ENCODE results near the gene TBXAS1.

GRCh38 chr7:140009735-140010134, 180.7 kb downstream of the TBXAS1 start:
- TF ChIP-seq, protein P1, sequence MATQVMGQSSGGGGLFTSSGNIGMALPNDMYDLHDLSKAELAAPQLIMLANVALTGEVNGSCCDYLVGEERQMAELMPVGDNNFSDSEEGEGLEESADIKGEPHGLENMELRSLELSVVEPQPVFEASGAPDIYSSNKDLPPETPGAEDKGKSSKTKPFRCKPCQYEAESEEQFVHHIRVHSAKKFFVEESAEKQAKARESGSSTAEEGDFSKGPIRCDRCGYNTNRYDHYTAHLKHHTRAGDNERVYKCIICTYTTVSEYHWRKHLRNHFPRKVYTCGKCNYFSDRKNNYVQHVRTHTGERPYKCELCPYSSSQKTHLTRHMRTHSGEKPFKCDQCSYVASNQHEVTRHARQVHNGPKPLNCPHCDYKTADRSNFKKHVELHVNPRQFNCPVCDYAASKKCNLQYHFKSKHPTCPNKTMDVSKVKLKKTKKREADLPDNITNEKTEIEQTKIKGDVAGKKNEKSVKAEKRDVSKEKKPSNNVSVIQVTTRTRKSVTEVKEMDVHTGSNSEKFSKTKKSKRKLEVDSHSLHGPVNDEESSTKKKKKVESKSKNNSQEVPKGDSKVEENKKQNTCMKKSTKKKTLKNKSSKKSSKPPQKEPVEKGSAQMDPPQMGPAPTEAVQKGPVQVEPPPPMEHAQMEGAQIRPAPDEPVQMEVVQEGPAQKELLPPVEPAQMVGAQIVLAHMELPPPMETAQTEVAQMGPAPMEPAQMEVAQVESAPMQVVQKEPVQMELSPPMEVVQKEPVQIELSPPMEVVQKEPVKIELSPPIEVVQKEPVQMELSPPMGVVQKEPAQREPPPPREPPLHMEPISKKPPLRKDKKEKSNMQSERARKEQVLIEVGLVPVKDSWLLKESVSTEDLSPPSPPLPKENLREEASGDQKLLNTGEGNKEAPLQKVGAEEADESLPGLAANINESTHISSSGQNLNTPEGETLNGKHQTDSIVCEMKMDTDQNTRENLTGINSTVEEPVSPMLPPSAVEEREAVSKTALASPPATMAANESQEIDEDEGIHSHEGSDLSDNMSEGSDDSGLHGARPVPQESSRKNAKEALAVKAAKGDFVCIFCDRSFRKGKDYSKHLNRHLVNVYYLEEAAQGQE (IDR thresholded peaks at IDR 0.05) = no peak
- TF ChIP-seq, protein P2, sequence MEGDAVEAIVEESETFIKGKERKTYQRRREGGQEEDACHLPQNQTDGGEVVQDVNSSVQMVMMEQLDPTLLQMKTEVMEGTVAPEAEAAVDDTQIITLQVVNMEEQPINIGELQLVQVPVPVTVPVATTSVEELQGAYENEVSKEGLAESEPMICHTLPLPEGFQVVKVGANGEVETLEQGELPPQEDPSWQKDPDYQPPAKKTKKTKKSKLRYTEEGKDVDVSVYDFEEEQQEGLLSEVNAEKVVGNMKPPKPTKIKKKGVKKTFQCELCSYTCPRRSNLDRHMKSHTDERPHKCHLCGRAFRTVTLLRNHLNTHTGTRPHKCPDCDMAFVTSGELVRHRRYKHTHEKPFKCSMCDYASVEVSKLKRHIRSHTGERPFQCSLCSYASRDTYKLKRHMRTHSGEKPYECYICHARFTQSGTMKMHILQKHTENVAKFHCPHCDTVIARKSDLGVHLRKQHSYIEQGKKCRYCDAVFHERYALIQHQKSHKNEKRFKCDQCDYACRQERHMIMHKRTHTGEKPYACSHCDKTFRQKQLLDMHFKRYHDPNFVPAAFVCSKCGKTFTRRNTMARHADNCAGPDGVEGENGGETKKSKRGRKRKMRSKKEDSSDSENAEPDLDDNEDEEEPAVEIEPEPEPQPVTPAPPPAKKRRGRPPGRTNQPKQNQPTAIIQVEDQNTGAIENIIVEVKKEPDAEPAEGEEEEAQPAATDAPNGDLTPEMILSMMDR (IDR thresholded peaks at IDR 0.05; ENCODE audit: low read depth, low read length, missing input control) = no peak
- TF ChIP-seq YY1 (IDR thresholded peaks at IDR 0.05) (no peak), SP1 (IDR thresholded peaks at IDR 0.05) (no peak), EGR1 (IDR thresholded peaks at IDR 0.05; ENCODE audit: low read depth in 2 of 2) (no peak), RXRA (IDR thresholded peaks at IDR 0.05) (no peak), GABPA (IDR thresholded peaks at IDR 0.05 in 1 of 2, conservative IDR thresholded peaks at IDR 0.05 in 1 of 2) (no peak)
- TF ChIP-seq, protein P3, sequence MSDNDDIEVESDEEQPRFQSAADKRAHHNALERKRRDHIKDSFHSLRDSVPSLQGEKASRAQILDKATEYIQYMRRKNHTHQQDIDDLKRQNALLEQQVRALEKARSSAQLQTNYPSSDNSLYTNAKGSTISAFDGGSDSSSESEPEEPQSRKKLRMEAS (IDR thresholded peaks at IDR 0.05) = no peak

Measured in liver (tissue), 3 donors.